Measurements from ENCODE around the gene OR6B1. TPM values are rescaled to one million over a fixed set of nuclear protein-coding genes. Genes with fewer than 3 reads are reported as not detected.
"Not testable (repeated sequence)": the region's sequence is repeated elsewhere in the genome, so short reads cannot be mapped to it uniquely, and the experiment has no call there.

The OR6B1 gene
- total and polyA plus RNA-seq, 9 donors: not detected

GRCh38 chr7:144009361-144009760 is 9.2 kb downstream of the OR6B1 start:
- 82 to 89% (median 87%) methylated on average over 2 of the region's 2 CpGs for WGBS, 3 donors
- Histone ChIP-seq H3K4me3 (no peak overlapping the region), H3K27me3 (no peaks in the 10 kb centered on the region), H3K27ac (no peak overlapping the region), H3K36me3 (no peaks in the 10 kb centered on the region), H3K4me1 (ENCODE audit: insufficient read depth) (no peaks in the 10 kb centered on the region), H3K9me3 (no peaks in the 10 kb centered on the region)
- TF ChIP-seq CTCF (IDR thresholded peaks at IDR 0.05) (no peak), EP300 (IDR thresholded peaks at IDR 0.05) (no peak), POLR2A (IDR thresholded peaks at IDR 0.05) (no peak)
- intact Hi-C loops (cut with DNase I): loop anchor here in 1 of 4 donors (10.0 kb wide), 1 partner anchor 105 kb away; the partner anchor contains the start of gene TCAF1
- no peak for DNase-seq

GRCh38 chr7:144010061-144010460 is 9.9 kb downstream of the OR6B1 start:
- intact Hi-C loops (cut with DNase I): loop anchor here in 1 of 4 donors (10.0 kb wide), 1 partner anchor 125 kb away; no protein-coding TSS in a partner anchor
- H3K9me3 ChIP-seq; H3K27ac ChIP-seq; H3K36me3 ChIP-seq; H3K27me3 ChIP-seq; H3K4me3 ChIP-seq; H3K4me1 ChIP-seq (ENCODE audit: insufficient read depth); DNase-seq: not testable (repeated sequence)

- not testable (repeated sequence) for H3K36me3 ChIP-seq; H3K4me3 ChIP-seq; H3K27me3 ChIP-seq; DNase-seq; H3K4me1 ChIP-seq (ENCODE audit: insufficient read depth); H3K9me3 ChIP-seq; H3K27ac ChIP-seq
- intact Hi-C loops (cut with DNase I): loop anchor here in 1 of 4 donors (10.0 kb wide), 1 partner anchor 126 kb away; no protein-coding TSS in a partner anchor
- WGBS, 3 donors: 55 to 76% (median 76%) methylated on average over 1 of the region's 1 CpG
Measured at GRCh38 chr7:144010821-144011220, 10.7 kb downstream of the OR6B1 start.

GRCh38 chr7:144011458-144012230 is 11.5 kb downstream of the OR6B1 start:
- Histone ChIP-seq H3K27me3 (no peaks in the 10 kb centered on the region), H3K9me3 (no peaks in the 10 kb centered on the region), H3K4me1 (ENCODE audit: insufficient read depth) (no peaks in the 10 kb centered on the region), H3K4me3 (no peak overlapping the region), H3K36me3 (no peaks in the 10 kb centered on the region), H3K27ac (no peak overlapping the region)
- TF ChIP-seq POLR2A (IDR thresholded peaks at IDR 0.05) (no peak), CTCF (IDR thresholded peaks at IDR 0.05) (no peak), EP300 (IDR thresholded peaks at IDR 0.05) (no peak)
- intact Hi-C loops (cut with DNase I): loop anchor here in 1 of 4 donors (10.0 kb wide), 1 partner anchor 127 kb away; no protein-coding TSS in a partner anchor
- no peak for DNase-seq
- WGBS, 3 donors: 81 to 82% (median 81%) methylated on average over 5 of the region's 5 CpGs

GRCh38 chr7:144018065-144018464 is 17.9 kb downstream of the OR6B1 start:
- Histone ChIP-seq H3K27me3 (no peaks in the 10 kb centered on the region), H3K27ac (no peak overlapping the region), H3K4me1 (ENCODE audit: insufficient read depth) (no peaks in the 10 kb centered on the region), H3K36me3 (no peaks in the 10 kb centered on the region), H3K4me3 (no peak overlapping the region), H3K9me3 (no peaks in the 10 kb centered on the region)
- WGBS, 3 donors: 54 to 65% (median 59%) methylated on average over 4 of the region's 4 CpGs
- intact Hi-C loops (cut with DNase I): loop anchor here in 1 of 4 donors (10.0 kb wide), 1 partner anchor 133 kb away; no protein-coding TSS in a partner anchor
- no peak for DNase-seq
- no peak for TF ChIP-seq EP300 (IDR thresholded peaks at IDR 0.05)
- no peak for TF ChIP-seq CTCF (IDR thresholded peaks at IDR 0.05)
- no peak for TF ChIP-seq POLR2A (IDR thresholded peaks at IDR 0.05)
